ENCODE results near the gene CAPZA2. TPM values are rescaled to one million over a fixed set of nuclear protein-coding genes. Genes with fewer than 3 reads are reported as not detected.

CAPZA2 gene
- total RNA-seq, 1 donor from 2014 or later = 210 TPM

DNA sequence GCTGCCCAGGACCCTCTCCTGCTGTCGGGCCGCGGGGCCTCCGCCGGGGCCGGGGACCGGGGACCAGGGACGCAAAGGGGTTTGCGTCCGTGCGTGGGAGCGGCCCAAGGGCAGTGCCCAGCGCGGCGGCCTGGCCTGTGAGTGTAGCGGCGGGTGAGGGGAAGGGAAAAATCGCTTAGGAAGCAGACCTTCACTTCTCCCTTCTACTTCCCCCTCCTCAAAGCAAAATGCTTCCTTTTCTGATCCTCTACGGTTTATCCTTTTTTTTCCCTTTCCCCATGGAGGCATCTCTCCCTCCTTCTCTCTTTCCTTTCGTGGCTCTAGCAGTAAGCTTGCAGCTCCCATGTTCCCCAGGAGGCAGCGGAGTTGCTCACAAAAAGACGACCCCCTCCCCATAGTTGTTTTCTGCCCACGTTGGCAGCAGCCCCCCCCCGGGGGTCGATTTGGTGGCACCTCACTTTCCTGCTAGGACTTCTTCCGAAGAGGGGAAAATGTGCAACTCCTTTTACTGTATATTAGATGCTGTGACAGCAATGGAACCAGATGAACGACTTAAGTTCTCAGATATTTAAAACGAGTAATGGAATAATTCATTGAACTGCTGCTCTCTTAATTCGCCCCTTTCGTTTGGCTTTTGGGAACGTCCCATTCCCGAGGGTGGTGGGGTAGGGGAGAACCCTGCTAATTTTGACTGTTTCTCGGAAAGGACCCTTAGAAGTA is 724 bp downstream of the CAPZA2 start:
- TF ChIP-seq EZH2 (IDR thresholded peaks at IDR 0.05) (no peak), EZH2phosphoT487 (IDR thresholded peaks at IDR 0.05) (no peak)
- TF ChIP-seq, protein P1, sequence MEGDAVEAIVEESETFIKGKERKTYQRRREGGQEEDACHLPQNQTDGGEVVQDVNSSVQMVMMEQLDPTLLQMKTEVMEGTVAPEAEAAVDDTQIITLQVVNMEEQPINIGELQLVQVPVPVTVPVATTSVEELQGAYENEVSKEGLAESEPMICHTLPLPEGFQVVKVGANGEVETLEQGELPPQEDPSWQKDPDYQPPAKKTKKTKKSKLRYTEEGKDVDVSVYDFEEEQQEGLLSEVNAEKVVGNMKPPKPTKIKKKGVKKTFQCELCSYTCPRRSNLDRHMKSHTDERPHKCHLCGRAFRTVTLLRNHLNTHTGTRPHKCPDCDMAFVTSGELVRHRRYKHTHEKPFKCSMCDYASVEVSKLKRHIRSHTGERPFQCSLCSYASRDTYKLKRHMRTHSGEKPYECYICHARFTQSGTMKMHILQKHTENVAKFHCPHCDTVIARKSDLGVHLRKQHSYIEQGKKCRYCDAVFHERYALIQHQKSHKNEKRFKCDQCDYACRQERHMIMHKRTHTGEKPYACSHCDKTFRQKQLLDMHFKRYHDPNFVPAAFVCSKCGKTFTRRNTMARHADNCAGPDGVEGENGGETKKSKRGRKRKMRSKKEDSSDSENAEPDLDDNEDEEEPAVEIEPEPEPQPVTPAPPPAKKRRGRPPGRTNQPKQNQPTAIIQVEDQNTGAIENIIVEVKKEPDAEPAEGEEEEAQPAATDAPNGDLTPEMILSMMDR (IDR thresholded peaks at IDR 0.05) = no peak
- Histone ChIP-seq H4K20me1 (ENCODE audit: low read depth) (peaks cover 35% of the 10 kb centered on the region), H3K27me3 (no peaks in the 10 kb centered on the region), H3K4me2 (peak overlapping the region; percentile 96), H3K36me3 (no peaks in the 10 kb centered on the region), H3K4me1 (peaks cover 7% of the 10 kb centered on the region), H3K9me3 (ENCODE audit: low read depth) (no peaks in the 10 kb centered on the region), H3F3A (ENCODE audit: low read depth) (no peaks in the 10 kb centered on the region), H2AFZ (replicated peaks) (peak overlapping the region; percentile 91), H3K4me3 (peak overlapping the region; percentile 92), H3K79me2 (ENCODE audit: low read depth) (peaks cover 57% of the 10 kb centered on the region), H3K27ac (peak overlapping the region; percentile 87), H3K9ac (peak overlapping the region; percentile 89)
- H3K36me3 Mint-ChIP-seq = peaks cover 19% of the 10 kb centered on the region
- peaks cover 20% of the 10 kb centered on the region for H3K4me1 Mint-ChIP-seq
- peak; percentile 62 for DNase-seq (ENCODE audit: low spot score)
- peak overlapping the region; percentile 100 for H3K4me3 Mint-ChIP-seq
- H3K27me3 Mint-ChIP-seq (ENCODE audit: insufficient read depth, low read depth) = peaks cover 3% of the 10 kb centered on the region
- H3K9me3 Mint-ChIP-seq = no peaks in the 10 kb centered on the region
- H3K27ac Mint-ChIP-seq = peak overlapping the region; percentile 99

DNA sequence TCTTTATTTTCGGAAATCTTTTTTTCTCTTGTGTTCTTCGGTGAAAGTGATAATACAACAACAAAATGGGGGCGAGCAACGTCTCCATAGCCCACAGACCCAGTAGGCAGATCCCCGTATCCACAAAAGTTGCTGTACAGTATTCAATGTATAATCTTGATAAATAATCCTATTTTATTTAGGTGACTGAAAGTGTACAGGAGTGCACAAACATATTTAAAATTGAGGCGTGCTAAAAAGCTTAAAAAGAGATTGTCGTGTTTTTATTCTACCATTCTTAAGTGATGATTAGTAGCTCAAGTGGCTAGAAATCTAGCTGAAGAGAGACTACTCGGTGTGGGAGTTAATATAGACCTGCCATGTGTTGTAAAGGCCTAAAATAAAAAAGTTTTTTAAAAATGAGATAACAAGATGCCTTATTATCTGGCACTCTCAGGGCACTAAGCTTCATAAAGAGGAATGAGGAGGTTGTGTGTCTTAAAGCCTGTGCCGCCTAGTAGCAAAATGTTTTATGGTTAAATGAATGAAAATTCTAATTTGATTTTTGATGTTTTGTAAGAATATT is 1.6 kb downstream of the CAPZA2 start:
- Mint-ChIP-seq H3K36me3 (peaks cover 21% of the 10 kb centered on the region), H3K27ac (peak overlapping the region; percentile 99), H3K9me3 (no peaks in the 10 kb centered on the region), H3K27me3 (ENCODE audit: insufficient read depth, low read depth) (peaks cover 3% of the 10 kb centered on the region), H3K4me1 (peaks cover 20% of the 10 kb centered on the region), H3K4me3 (peak overlapping the region; percentile 100)
- DNase-seq (ENCODE audit: low spot score) = no peak
- peaks cover 66% of the 10 kb centered on the region for H3K79me2 ChIP-seq (ENCODE audit: low read depth)
- H3K27me3 ChIP-seq = no peaks in the 10 kb centered on the region
- peak overlapping the region; percentile 96 for H3K4me2 ChIP-seq
- TF ChIP-seq EZH2 (IDR thresholded peaks at IDR 0.05) (no peak), EZH2phosphoT487 (IDR thresholded peaks at IDR 0.05) (no peak)
- TF ChIP-seq, protein P1 (IDR thresholded peaks at IDR 0.05) = no peak
- H3F3A ChIP-seq (ENCODE audit: low read depth) = no peaks in the 10 kb centered on the region
- H4K20me1 ChIP-seq (ENCODE audit: low read depth) = peaks cover 44% of the 10 kb centered on the region
- no peaks in the 10 kb centered on the region for H3K9me3 ChIP-seq (ENCODE audit: low read depth)
- no peaks in the 10 kb centered on the region for H3K36me3 ChIP-seq
- H3K4me1 ChIP-seq = peaks cover 7% of the 10 kb centered on the region
- H3K4me3 ChIP-seq = peak overlapping the region; percentile 92
- H3K27ac ChIP-seq = no peak overlapping the region
- H3K9ac ChIP-seq = peak overlapping the region; percentile 89
- H2AFZ ChIP-seq (replicated peaks) = no peak overlapping the region

DNA sequence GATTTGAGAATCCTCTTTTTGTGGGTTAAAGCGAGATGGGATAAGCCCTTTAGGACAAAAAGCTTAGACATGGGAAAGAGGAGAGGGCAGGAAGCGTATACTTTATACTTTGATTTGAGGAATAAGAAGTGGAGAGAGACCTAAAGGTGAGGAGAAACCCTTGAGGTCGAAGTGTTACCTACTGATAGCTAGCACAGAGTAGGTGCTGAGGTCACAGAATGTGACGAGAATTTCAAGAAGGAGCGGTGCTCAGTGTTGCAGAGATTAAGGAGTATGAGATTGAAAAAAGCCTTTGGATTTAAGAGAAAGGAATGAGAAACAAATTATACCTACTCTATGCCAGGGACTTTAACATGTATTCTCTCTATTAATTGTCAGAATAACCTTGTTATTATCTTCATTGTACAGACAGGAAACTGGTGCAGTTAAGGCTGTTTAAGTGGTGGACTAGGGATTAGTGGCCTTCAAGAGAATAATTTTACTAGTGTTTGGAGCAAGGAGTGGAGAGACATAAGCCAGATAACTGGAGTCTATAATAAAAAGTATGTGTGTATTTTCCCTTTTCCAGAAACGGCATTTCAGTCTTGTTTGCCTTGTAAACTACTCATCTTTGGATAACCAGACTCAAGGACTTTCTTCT is 8.8 kb downstream of the CAPZA2 start:
- H3K9ac ChIP-seq = no peak overlapping the region
- H2AFZ ChIP-seq (replicated peaks) = no peak overlapping the region
- Mint-ChIP-seq H3K4me1 (no peaks in the 10 kb centered on the region), H3K27me3 (ENCODE audit: insufficient read depth, low read depth) (no peaks in the 10 kb centered on the region), H3K27ac (no peak overlapping the region), H3K36me3 (peaks cover 51% of the 10 kb centered on the region), H3K9me3 (peaks cover 14% of the 10 kb centered on the region), H3K4me3 (no peak overlapping the region)
- no peaks in the 10 kb centered on the region for H3K36me3 ChIP-seq
- H3K27ac ChIP-seq = no peak overlapping the region
- H4K20me1 ChIP-seq (ENCODE audit: low read depth) = peaks cover 86% of the 10 kb centered on the region
- DNase-seq (ENCODE audit: low spot score) = no peak
- H3K79me2 ChIP-seq (ENCODE audit: low read depth) = peaks cover 100% of the 10 kb centered on the region
- no peaks in the 10 kb centered on the region for H3F3A ChIP-seq (ENCODE audit: low read depth)
- peaks cover 11% of the 10 kb centered on the region for H3K4me1 ChIP-seq
- TF ChIP-seq EZH2phosphoT487 (IDR thresholded peaks at IDR 0.05) = no peak
- no peaks in the 10 kb centered on the region for H3K9me3 ChIP-seq (ENCODE audit: low read depth)
- H3K4me3 ChIP-seq = no peak overlapping the region
- H3K27me3 ChIP-seq = no peaks in the 10 kb centered on the region
- no peak overlapping the region for H3K4me2 ChIP-seq
